Activated CD4-positive, alpha-beta memory T cell treated with anti-CD3 and anti-CD28 coated beads for 36 hours (primary cell): ENCODE measurements around the gene RBM19. TPM values are rescaled to one million over a fixed set of nuclear protein-coding genes. Genes with fewer than 3 reads are reported as not detected.

ENCODE experiments used
- CTCF ChIA-PET: fragments of 350-600 bp; sonication (Branson Sonifier 250); formaldehyde crosslinking; loops from one replicate; lab custom pipeline; 2021; ENCODE audit warnings: antibody characterized with exemption, inconsistent platforms; lab: Charles Lee
- POLR2A ChIA-PET: fragments of 350-600 bp; sonication (Branson Sonifier 250); formaldehyde crosslinking; loops from one replicate; lab custom pipeline; 2021; ENCODE audit warnings: antibody characterized with exemption; lab: Charles Lee
- DNase-seq: peaks from one replicate; pipeline ENCODE4 v3.0.0-alpha.2; 2020
- H3K27ac Mint-ChIP-seq: one replicate; pipeline ENCODE4 v1.8.0; 2021; ENCODE audit warnings: mixed read lengths
- H3K27me3 Mint-ChIP-seq: one replicate; pipeline ENCODE4 v1.8.0; 2021; ENCODE audit warnings: mixed read lengths
- H3K36me3 Mint-ChIP-seq: one replicate; pipeline ENCODE4 v1.8.0; 2021; ENCODE audit warnings: mixed read lengths
- H3K4me1 Mint-ChIP-seq: one replicate; pipeline ENCODE4 v1.8.0; 2021; ENCODE audit warnings: low read depth, mixed read lengths
- H3K4me3 Mint-ChIP-seq: one replicate; pipeline ENCODE4 v1.8.0; 2021; ENCODE audit warnings: mild to moderate bottlenecking, mixed read lengths
- H3K9me3 Mint-ChIP-seq: one replicate; pipeline ENCODE4 v1.8.0; 2021; ENCODE audit warnings: mixed read lengths
- intact Hi-C: fragments of 100-400 bp; cut with micrococcal nuclease; formaldehyde crosslinking; loops from one replicate; pipeline ENCODE4 v1.15.1; 2023
- total RNA-seq, 2 experiments: library from RNA; stranded (reverse); gene quantifications; one replicate each; pipeline ENCODE4 v1.2.3, GENCODE V29; 2021

The RBM19 gene
- total RNA-seq, 2 experiments from 2014 or later, result 69.6 to 74.1 TPM

- Mint-ChIP-seq H3K27ac (no peak overlapping the region), H3K4me3 (no peak overlapping the region)
- POLR2A ChIA-PET, result interaction anchor here (0.7 kb wide), 1 partner anchor 128 kb away, joined by 3 read pairs; no protein-coding TSS in a partner anchor
Observed at GRCh38 chr12:113862590-113863454, 103.3 kb downstream of the RBM19 start.

DNA sequence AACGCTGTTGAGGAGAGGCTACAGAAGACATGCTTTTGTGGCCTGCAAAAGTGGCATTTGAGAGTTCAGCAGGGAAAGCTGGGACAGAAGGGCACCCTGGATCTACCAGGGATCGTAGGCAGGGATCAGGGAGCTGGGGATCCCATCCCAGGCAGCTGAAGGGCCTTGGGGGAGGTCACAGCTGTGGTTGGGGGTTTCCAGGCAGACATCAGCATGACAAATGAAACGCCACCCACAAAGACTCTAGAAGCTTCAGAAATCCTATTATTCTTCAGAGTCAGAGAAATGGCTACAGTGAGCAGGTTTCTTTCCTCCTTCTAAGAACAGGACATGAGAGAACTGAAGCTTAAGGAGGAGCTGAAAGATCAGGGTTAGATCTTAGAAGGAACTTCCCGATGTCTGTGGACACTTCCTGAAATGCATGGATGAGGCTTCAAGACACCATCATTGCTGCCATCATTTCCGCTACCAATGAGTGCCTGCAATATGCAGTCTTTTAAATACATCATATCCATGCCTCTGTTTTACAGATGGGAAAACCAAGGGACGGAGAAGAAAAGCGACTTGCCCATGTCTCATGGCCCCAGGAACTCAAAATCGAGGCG, 104.3 kb downstream of the RBM19 start:
- Mint-ChIP-seq H3K9me3 (no peaks in the 10 kb centered on the region), H3K27ac (no peak overlapping the region), H3K27me3 (no peaks in the 10 kb centered on the region), H3K4me3 (no peak overlapping the region), H3K4me1 (peaks cover 8% of the 10 kb centered on the region), H3K36me3 (peaks cover 18% of the 10 kb centered on the region)
- ChIA-PET CTCF (no interaction called here), POLR2A (no interaction called here)
- intact Hi-C loops, result no loop called here
- no peak for DNase-seq

More at GRCh38 chr12:113862590-113863454, 103.3 kb downstream of the RBM19 start:
- peaks cover 8% of the 10 kb centered on the region for H3K4me1 Mint-ChIP-seq
- intact Hi-C loops, result no loop called here
- no peaks in the 10 kb centered on the region for H3K27me3 Mint-ChIP-seq
- CTCF ChIA-PET, result no interaction called here
- H3K36me3 Mint-ChIP-seq, result peaks cover 19% of the 10 kb centered on the region
- H3K9me3 Mint-ChIP-seq, result no peaks in the 10 kb centered on the region
- DNase-seq, result no peak

GRCh38 chr12:113860950-113861349, 105.2 kb downstream of the RBM19 start:
- H3K9me3 Mint-ChIP-seq, result no peaks in the 10 kb centered on the region
- POLR2A ChIA-PET, result no interaction called here

DNA sequence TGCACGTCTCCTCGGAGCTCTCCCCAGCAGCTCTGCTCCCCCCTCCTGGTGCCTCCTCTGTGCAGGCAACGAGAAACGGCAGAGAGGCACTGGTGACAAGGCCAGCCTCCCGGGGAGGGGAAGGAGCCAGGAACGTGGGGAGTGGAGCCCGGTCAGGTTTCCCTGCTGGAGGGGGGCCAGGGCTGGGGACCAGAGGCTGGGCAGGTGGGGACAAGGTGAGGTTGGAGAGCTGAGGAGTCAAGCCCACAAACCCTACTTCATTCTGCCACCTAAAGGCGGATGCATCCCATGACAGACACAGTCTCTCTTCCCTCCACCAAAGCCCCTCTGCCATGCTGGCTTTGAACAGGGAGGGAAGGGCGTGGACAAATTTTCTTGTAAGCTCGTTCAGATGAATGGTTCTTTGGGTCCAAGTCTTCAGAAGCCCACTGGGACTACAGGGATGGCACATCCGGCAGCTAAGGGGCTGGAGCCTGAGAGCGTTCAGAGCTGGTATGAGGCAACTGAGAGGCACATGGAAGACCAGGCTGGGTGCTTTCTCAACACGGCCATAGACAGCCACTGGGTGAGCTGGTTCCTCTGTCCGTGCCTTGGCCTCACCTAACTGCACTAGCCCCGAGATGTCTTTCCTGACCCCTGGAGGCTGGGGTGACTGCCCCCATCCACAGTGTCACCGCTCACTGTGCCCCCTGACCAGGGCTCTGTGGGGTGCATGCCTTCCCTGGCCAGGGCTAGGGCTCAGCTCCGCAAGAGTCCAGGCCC, 105.9 kb downstream of the RBM19 start:
- peaks cover 7% of the 10 kb centered on the region for H3K4me1 Mint-ChIP-seq

More at GRCh38 chr12:113860950-113861349, 105.2 kb downstream of the RBM19 start:
- H3K36me3 Mint-ChIP-seq, result peaks cover 22% of the 10 kb centered on the region
- no peak for DNase-seq
- H3K4me3 Mint-ChIP-seq, result no peak overlapping the region
- peaks cover 8% of the 10 kb centered on the region for H3K4me1 Mint-ChIP-seq
- no peak overlapping the region for H3K27ac Mint-ChIP-seq
- H3K27me3 Mint-ChIP-seq, result no peaks in the 10 kb centered on the region
- intact Hi-C loops, result no loop called here
- CTCF ChIA-PET, result no interaction called here

DNA sequence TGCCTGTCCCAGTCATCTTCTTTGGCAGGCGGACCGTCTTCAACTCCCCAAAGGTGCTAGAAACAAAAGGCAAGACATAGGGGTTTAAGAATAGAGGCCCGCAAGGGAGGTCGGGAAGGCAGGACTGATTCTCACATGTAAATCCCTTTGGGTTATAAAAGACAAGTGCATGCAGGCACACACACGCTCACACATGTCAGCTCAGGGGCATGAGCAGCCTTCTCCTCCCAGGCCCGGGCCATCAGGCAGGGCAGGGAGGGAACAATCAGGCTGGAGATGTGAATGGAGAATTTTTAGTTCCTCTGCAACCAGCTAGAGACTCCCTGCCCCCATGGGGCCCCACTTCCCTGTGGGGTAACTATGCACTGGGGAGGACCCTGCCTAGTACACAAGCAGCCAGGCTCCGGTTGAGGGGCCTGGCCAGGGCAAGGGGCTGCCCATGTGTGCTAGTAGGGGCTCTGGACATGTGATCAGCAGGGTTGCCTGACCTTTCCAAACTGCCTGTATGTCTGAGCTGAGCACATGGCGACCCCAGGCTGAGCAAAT, 107.2 kb downstream of the RBM19 start:
- ChIA-PET CTCF (no interaction called here), POLR2A (no interaction called here)
- H3K36me3 Mint-ChIP-seq, result peaks cover 19% of the 10 kb centered on the region
- H3K4me1 Mint-ChIP-seq, result peaks cover 6% of the 10 kb centered on the region
- no peaks in the 10 kb centered on the region for H3K9me3 Mint-ChIP-seq
- no peak for DNase-seq
- intact Hi-C loops, result no loop called here
- no peak overlapping the region for H3K27ac Mint-ChIP-seq
- no peak overlapping the region for H3K4me3 Mint-ChIP-seq
- H3K27me3 Mint-ChIP-seq, result no peaks in the 10 kb centered on the region

More for the DNA sequence above, 105.9 kb downstream of the RBM19 start:
- intact Hi-C loops, result no loop called here
- DNase-seq, result no peak
- Mint-ChIP-seq H3K4me3 (no peak overlapping the region), H3K27ac (no peak overlapping the region), H3K9me3 (no peaks in the 10 kb centered on the region), H3K36me3 (peaks cover 21% of the 10 kb centered on the region), H3K27me3 (no peaks in the 10 kb centered on the region)
- ChIA-PET CTCF (no interaction called here), POLR2A (interaction anchor here (1.0 kb wide), 1 partner anchor 19 kb away, joined by 3 read pairs; no protein-coding TSS in a partner anchor)

GRCh38 chr12:113857371-113857770, 108.8 kb downstream of the RBM19 start:
- ChIA-PET POLR2A (no interaction called here), CTCF (no interaction called here)
- H3K9me3 Mint-ChIP-seq, result no peaks in the 10 kb centered on the region
- H3K4me3 Mint-ChIP-seq, result no peak overlapping the region
- no peak overlapping the region for H3K27ac Mint-ChIP-seq
- DNase-seq, result no peak
- intact Hi-C loops, result no loop called here
- H3K27me3 Mint-ChIP-seq, result no peaks in the 10 kb centered on the region
- peaks cover 3% of the 10 kb centered on the region for H3K4me1 Mint-ChIP-seq
- peaks cover 21% of the 10 kb centered on the region for H3K36me3 Mint-ChIP-seq

DNA sequence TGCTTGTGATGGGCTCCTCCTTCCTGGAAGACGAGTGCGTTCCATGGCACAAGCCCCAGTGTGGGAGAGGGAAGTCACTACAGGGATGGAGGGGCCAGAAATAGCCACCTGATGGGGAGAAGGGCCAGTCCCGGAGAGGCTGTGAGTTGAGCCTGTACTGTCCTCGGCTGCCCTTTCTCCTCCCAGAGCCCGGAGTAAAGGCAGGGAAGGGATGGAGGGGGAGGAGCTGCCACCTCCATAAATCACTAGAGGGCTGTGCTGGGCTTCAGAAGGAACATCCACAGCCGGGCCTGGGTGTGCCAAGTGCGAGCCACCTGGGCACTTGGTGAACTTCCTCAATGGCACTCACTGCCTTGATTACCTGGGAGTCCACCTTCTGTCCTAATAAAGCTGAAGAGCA, 110.1 kb downstream of the RBM19 start:
- Mint-ChIP-seq H3K27me3 (no peaks in the 10 kb centered on the region), H3K9me3 (no peaks in the 10 kb centered on the region), H3K4me3 (no peak overlapping the region), H3K36me3 (peaks cover 24% of the 10 kb centered on the region), H3K4me1 (no peaks in the 10 kb centered on the region), H3K27ac (no peak overlapping the region)
- intact Hi-C loops, result no loop called here
- ChIA-PET CTCF (interaction anchor here (0.6 kb wide), 1 partner anchor 681 kb away, joined by 3 read pairs; no protein-coding TSS in a partner anchor), POLR2A (no interaction called here)
- DNase-seq, result no peak

DNA sequence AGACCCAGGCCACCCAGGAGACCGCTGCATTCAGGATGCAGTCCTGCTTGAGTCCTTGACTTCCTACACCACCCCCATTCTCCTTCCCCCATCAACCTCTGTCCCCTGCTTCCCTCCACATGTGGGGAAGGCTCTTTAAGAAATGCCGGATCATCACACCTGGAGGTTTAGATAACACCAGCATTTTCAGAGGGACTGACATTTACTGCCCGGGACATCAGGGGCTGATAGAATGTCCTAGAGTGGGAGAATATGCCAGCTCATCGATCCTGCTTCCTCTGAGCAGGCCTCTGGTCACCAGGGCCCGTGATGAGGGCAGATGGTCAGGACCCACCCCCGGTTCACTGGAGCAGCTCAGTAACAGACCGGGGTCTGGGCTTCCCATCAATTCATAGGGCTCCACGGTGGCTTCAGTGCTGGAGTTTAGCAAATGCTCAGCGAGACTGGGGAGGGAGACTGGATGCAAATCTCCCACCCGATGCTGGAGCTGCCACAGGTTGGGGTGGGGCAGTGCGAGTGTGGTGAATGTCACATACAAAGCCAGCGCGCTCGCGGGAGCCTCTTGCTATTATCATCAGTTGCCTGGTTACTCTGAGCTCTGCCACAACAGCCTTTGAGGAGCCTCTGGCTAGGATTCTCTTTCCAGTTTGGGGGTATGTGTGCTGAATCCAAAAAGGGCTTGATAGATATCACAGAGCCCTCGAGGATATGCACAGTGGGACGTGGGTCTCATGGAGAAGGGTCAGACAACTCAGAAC, 111.6 kb downstream of the RBM19 start:
- H3K27ac Mint-ChIP-seq, result no peak overlapping the region
- no peaks in the 10 kb centered on the region for H3K9me3 Mint-ChIP-seq
- no peaks in the 10 kb centered on the region for H3K4me1 Mint-ChIP-seq
- H3K27me3 Mint-ChIP-seq, result no peaks in the 10 kb centered on the region
- intact Hi-C loops, result no loop called here
- H3K36me3 Mint-ChIP-seq, result peaks cover 24% of the 10 kb centered on the region
- ChIA-PET CTCF (no interaction called here), POLR2A (no interaction called here)
- no peak for DNase-seq
- H3K4me3 Mint-ChIP-seq, result no peak overlapping the region

DNA sequence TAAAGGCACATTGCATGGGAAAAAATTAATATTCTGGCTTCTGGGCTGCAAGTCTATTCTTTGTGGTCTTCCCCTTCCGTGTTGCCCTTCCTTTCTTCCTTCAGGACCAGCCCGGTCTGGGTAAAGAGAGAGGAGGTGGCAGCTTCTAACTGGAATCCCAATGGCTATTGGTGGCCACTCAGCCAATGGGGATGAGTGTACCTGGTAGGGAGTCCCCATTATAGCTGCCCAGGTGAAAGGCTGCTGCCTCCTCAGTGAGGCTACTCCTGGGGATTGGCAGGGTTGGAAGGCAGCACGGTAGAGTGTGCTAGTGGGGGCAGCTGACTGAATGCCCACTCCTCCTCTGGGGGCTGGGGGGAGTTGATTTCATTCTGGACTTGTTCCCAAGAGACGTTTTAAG, 112.6 kb downstream of the RBM19 start:
- peaks cover 24% of the 10 kb centered on the region for H3K36me3 Mint-ChIP-seq
- H3K4me1 Mint-ChIP-seq, result no peaks in the 10 kb centered on the region
- no peak for DNase-seq
- no peaks in the 10 kb centered on the region for H3K9me3 Mint-ChIP-seq
- no peak overlapping the region for H3K27ac Mint-ChIP-seq
- ChIA-PET POLR2A (interaction anchor here (0.6 kb wide), 1 partner anchor 17 kb away, joined by 3 read pairs; no protein-coding TSS in a partner anchor), CTCF (interaction anchor here (0.9 kb wide), 1 partner anchor 13 kb away, joined by 3 read pairs; no protein-coding TSS in a partner anchor)
- intact Hi-C loops, result no loop called here
- H3K4me3 Mint-ChIP-seq, result no peak overlapping the region
- H3K27me3 Mint-ChIP-seq, result no peaks in the 10 kb centered on the region

DNA sequence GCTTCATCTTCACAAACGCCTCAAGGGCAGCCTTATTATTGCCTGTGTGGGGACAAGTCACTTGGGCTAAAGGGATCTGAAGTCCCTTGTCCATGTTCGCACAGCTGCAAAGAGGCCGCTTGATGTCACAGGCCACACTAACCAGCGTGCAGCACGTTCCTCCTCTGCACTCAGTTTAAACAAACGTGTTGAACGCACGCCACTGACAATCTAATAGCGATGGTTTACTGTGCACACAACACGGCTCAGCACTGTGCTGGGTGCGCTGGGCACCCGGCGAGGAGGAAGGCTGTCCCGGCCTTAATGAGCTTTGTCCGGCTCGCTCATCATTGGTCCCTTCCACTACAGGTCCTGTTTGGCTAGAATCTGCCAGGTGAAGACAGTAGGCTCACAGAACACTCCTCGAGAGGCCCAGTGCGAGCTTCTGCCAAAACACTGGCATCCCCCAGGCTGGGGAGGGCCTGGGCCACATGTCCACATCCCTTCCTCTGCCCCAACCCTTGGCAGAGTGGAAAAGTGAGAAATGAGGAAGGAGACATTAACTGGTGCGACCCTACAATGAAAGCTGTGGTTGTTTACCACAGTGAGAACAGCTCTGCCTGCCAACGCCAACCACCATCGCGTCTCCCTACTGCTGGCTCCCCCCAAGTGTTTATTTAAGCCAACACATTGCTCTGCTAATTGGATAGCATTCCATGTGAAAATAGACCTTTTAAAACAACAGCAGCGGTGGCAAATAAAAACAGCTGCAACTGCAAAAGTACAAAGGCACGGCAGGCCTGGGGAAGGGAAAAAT, 113.2 kb downstream of the RBM19 start:
- no peak for DNase-seq
- Mint-ChIP-seq H3K9me3 (no peaks in the 10 kb centered on the region), H3K4me3 (no peak overlapping the region), H3K36me3 (peaks cover 19% of the 10 kb centered on the region), H3K27ac (no peak overlapping the region), H3K27me3 (no peaks in the 10 kb centered on the region), H3K4me1 (no peaks in the 10 kb centered on the region)
- POLR2A ChIA-PET, result no interaction called here
- intact Hi-C loops, result no loop called here
- CTCF ChIA-PET, result interaction anchor here (0.9 kb wide), 1 partner anchor 14 kb away, joined by 3 read pairs; no protein-coding TSS in a partner anchor

DNA sequence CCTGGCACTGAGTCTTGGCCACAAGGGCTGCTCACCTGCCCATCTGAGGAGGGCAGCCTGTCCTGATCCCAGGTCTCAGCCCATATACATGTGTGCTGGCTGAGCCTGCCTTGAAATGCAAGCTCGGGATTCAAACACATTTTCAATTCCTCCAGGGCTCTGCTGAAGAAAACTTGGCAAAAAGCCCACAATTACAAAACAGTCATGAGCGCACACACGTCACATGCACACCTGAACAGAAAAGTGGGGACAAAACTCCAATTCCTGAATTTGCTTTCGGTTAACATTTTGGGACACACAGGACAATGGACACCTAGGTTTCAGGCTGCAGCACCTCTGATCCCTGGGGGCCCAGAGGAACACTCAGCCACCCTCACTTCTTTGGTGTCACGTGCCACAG, 113.9 kb downstream of the RBM19 start:
- POLR2A ChIA-PET, result no interaction called here
- Mint-ChIP-seq H3K4me3 (no peak overlapping the region), H3K9me3 (no peaks in the 10 kb centered on the region), H3K36me3 (peaks cover 19% of the 10 kb centered on the region), H3K27ac (no peak overlapping the region), H3K27me3 (no peaks in the 10 kb centered on the region), H3K4me1 (no peaks in the 10 kb centered on the region)
- no peak for DNase-seq
- CTCF ChIA-PET, result no interaction called here
- intact Hi-C loops, result no loop called here
